PC-3 (cell line): ENCODE results near the gene CHTOP.

ENCODE experiments used
- CTCF ChIP-seq: fragments of 300-600 bp; sonication (generic); conservative IDR thresholded peaks from 2 replicates; pipeline ENCODE4 v1.5.1; 2017; ENCODE audit warnings: antibody characterized with exemption, low read depth, mild to moderate bottlenecking, low read length
- EZH2 ChIP-seq: fragments of 300-600 bp; sonication (generic); IDR thresholded peaks from one replicate; pipeline ENCODE4 v1.6.1; 2017; ENCODE audit warnings: antibody characterized with exemption, mild to moderate bottlenecking, low read length; ENCODE audit not compliant: unreplicated experiment

- TF ChIP-seq CTCF (no peak), EZH2 (no peak)
These were observed 35.7 kb downstream of the CHTOP start for GRCh38 chr1:153669606-153670005.
